Stimulated activated CD4-positive, alpha-beta T cell treated with anti-CD3 and anti-CD28 coated beads, Interleukin-15, amount 100 ng/mL, for 1 hour (primary cell): Measurements from ENCODE around the gene CRTC2.
"Not testable (repeated sequence)": the region's sequence is repeated elsewhere in the genome, so short reads cannot be mapped to it uniquely, and the experiment has no call there.

Experiments
- DNase-seq, 2 donors: peaks; one replicate each; pipeline ENCODE4 v3.0.0-alpha.2; 2020; ENCODE audit warnings: low read depth in 1 of 2, low spot score in 1 of 2

Gene CRTC2

DNA sequence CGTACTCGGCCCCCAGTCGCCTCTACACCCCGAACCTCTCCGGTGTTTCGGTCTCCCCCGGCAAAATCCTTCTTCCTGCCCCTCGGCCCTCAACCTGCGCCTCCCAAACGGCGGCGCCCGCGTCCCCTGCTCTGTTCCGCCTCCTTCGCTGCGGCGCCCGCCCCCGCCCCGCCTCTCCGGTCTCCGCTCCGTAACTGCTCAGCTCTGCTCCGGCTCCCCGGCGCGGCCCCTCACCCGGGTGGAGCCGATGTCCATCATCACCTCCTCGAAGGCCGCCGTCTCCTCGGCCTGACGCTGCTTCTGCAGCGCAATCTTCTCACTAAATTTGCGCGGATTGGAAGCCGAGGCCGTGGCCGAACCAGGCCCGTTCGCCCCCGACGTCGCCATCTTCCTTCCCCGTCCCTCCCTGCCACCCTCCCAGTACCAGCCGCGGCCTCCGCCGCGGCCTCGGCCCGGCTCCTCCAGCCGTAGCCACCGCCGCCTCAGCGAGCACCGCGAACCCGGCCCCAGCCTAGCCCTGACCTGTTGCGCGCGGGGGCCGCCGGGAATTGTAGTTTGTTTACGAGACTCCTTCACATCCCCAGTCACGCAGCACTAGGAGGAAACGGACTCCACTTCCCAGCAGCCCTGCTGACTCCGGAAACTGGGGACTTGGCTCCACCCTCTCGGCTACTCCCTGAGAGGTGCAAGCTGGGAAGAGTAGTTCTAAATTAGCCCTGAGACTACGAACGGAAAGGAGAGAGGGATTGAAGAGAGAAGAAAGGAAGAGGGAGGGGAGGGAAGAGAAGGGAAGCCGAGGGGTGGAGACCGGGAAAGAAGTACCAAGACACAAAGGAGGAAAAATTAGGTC lies at the start of gene CRTC2:
TSS of gene CRTC2 (minus strand) at position 502 of the 850 bp plus-strand sequence. CDS start at position 387, 115 bp downstream.
- peak; percentile 90 to 91 for DNase-seq

- no peak for DNase-seq
These were observed 47.7 kb upstream of the CRTC2 start for GRCh38 chr1:154006136-154006535.

DNA sequence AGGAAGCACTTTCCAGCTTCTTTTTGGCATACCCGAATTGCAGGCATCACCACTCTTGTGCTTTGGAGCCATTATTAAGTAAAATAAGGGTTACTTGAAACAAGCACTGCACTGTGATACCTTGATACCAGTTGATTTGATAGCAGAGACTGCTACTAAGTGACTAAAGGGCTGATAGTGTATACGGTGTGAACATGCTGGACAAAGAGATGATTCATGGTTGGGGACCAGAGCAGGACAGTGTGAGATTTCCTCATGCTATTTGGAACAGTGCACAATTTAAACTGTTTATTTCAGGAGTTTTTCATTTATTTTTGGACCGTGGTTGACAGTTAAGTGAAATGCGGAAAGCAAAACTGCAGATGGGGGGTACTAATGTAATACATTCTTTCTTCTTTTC lies 42.0 kb upstream of the CRTC2 start:
- DNase-seq: no peak

- not testable (repeated sequence) for DNase-seq
These were observed 38.5 kb upstream of the CRTC2 start for GRCh38 chr1:153996882-153997281.

GRCh38 chr1:153995640-153996039 lies 37.2 kb upstream of the CRTC2 start:
- no peak for DNase-seq

DNA sequence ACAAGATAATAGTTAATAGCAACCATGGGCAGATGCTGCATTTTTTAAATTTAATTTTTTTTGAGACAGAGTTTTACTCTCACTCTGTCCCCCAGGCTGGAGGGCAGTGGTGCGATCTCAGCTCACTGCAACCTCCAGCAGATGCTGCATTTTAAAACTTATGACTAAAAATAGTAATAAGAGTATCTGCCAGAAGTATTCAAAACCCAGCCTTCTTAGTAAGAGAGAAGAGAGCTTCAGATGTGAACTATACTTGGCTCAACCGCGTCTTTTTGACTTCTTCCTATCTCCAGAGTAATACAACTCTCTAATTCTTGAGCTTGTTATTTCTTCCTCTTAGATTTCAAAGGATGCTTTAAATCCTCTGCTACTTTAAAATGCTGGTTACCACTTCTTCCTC lies 36.8 kb upstream of the CRTC2 start:
- no peak for DNase-seq

GRCh38 chr1:153991806-153992205 lies 33.4 kb upstream of the CRTC2 start:
- no peak for DNase-seq

- no peak for DNase-seq
These were observed 32.8 kb upstream of the CRTC2 start for GRCh38 chr1:153991151-153991630.

- peak; percentile 58 to 78 for DNase-seq
These were observed 32.2 kb upstream of the CRTC2 start, which contains the start of gene RPS27 for GRCh38 chr1:153990468-153991150. RPS27 (plus strand) TSS chr1:153990762; CDS start chr1:153990797, 35 bp downstream.

DNA sequence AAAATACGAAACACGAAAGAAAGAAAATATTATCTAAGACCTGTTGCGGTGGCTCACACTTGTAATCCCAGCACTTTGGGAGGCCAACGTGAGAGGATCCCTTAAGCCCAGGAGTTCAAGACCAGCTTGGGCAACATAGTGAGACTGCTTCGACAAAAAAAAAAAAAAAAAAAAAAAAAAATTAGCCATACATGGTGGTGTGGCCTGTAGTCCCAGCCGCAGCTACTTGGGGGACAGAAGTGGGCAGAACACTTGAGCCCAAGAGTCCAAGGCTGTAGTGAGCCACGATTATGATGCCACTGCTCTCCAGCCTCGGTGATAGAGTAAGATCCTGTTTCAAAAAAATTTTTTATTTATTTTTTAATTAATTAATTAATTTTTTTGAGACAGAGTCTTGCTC lies 29.2 kb upstream of the CRTC2 start:
- no peak for DNase-seq

DNA sequence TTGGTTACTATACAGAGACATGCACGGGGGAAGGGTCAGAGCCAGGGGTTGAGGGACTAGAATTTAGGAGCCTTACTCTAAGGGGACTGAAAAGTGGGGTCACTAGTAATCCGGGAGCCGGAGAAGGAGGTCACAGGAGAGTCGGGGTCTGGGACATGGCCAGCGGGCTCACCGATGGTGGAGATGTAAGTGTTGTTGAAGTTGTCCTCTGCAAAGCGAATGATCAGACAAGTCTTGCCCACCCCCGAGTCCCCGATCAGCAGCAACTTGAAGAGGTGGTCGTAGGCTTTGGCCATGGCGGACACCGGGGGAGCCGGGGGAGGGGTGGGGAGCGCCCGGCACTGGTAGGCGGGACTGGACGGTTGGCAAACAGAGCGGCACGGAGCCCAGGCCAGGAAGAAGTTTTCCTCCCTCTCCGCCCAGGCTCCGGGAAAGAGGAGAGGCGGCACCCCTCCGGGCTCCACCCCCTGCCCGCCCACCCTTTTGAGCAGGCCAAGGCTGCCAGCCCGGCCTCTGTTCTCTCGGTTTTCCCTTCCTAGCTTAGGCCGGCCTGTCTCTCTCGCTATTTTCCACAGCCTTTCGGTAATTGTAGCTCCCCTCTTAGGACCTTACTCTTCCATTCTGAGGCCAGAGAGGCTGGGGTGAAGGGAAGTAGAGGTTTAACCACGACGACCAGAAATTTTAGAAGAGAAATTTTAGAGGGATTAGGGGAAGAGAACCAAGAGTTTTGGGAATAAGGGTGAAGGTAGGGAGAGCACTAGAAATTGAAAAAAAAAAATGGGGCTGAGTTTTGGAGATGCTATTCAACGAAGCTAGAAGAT lies 27.7 kb upstream of the CRTC2 start, which contains the start of gene RAB13:
TSS of gene RAB13 (minus strand) at position 399 of the 821 bp plus-strand sequence. CDS start at position 296, 103 bp downstream.
- DNase-seq: no peak

GRCh38 chr1:153985341-153985912 lies 27.0 kb upstream of the CRTC2 start:
- peak in 1 of 2 donors; percentile 33 for DNase-seq

DNA sequence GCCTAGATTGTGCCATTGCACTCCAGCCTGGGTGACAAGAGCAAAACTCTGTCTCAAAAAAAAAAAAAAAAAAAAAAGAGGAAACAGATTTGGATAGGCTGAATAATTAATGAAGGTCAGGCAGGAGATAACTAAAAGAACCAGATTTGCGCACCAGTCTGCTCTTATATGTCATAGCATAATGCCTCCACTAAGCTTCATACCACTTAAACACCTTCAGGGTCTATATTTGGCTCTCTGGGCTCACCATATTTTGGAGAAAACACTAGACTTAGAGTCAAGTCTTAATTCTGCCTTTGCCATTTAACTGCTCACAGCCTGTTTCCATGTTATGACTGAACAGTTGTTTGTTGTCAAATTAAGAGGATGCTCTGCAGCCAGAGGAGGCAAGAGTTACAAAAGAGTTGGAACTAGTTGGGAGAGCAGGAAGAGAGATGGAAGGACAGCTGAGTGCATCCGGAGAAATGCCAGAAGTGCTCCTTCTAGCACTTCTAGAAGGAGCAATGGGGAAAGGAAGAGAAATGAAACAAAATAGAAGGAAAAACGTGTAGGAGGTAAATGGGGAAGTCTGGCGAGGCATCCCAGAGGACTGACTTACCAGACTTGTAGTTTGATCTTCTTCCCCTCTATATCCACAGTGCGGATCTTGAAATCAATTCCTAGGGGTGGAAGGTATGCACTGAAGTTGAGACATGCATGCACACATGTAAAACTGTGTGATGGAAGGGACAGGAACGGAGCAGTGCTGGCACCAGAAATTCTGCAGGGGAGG lies 25.9 kb upstream of the CRTC2 start:
- DNase-seq: no peak

GRCh38 chr1:153981735-153982134 lies 23.3 kb upstream of the CRTC2 start:
- not testable (repeated sequence) for DNase-seq

GRCh38 chr1:153979091-153979490 lies 20.7 kb upstream of the CRTC2 start:
- not testable (repeated sequence) for DNase-seq

- no peak for DNase-seq
These were observed 20.0 kb upstream of the CRTC2 start for GRCh38 chr1:153978274-153978909.

GRCh38 chr1:153977250-153978240 lies 19.1 kb upstream of the CRTC2 start, which contains the start of gene JTB:
JTB (minus strand) TSS chr1:153977674; CDS start chr1:153977252, 422 bp downstream.
- DNase-seq: peak; percentile 63 to 73

DNA sequence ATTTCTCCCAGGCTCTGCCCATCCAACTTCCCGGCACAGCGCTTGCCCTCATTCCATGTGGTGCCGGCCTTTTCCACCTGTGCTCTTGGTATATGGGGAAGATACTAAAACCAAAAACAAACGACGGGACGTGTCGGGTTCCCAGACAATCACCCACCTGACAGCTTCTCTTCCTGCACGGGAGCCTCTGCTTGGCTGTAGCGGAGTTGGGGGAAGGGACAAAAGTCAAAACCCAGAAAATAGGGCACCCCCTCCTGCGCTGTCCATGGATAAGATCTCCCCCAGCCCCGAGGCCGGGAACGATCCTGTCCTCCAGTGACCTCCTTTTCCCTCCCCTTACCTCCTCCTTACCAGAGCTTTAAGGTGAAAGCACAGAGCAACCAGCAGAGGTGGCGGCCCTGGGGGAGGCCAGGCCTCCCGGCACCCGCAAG lies 18.4 kb upstream of the CRTC2 start:
- DNase-seq: no peak
